Prostate gland (tissue), 2 donors: ENCODE results near the gene FIBIN.

Experiments used
- CTCF ChIP-seq, 4 experiments: fragments of 200-600 bp in 2 of 4; fragments of 450-650 bp in 2 of 4; sonication (generic) in 2 of 4; IDR thresholded peaks; 1 replicate in 3 of 4; 2 replicates in 1 of 4; pipeline ENCODE4 v1.5.1; 2016 to 2019; ENCODE audit warnings: antibody characterized with exemption in 4 of 4, mild to moderate bottlenecking in 2 of 4, moderate library complexity in 2 of 4
- POLR2A ChIP-seq: fragments of 450-650 bp; IDR thresholded peaks from one replicate; pipeline ENCODE4 v1.6.1; 2016; ENCODE audit warnings: antibody characterized with exemption, mild to moderate bottlenecking
- POLR2AphosphoS5 ChIP-seq: sonication (generic); formaldehyde crosslinking; IDR thresholded peaks from one replicate; pipeline ENCODE4 v1.6.1; 2017; ENCODE audit warnings: antibody characterized with exemption

- TF ChIP-seq POLR2AphosphoS5 (no peak), CTCF (IDR thresholded peaks at IDR 0.05) (no peak), POLR2A (no peak)
Measured at GRCh38 chr11:26987272-26987671, 6.6 kb upstream of the FIBIN start.
